ENCODE results near the gene ADARB2.

Gene ADARB2

GRCh38 chr10:1684991-1685390 is 52.3 kb downstream of the ADARB2 start:
- no peak for DNase-seq

- no peak for DNase-seq
These were observed 53.7 kb downstream of the ADARB2 start for GRCh38 chr10:1683649-1684048.

GRCh38 chr10:1679821-1680650 is 57.3 kb downstream of the ADARB2 start:
- no peak for DNase-seq

- DNase-seq, result no peak
These were observed 59.2 kb downstream of the ADARB2 start for GRCh38 chr10:1678084-1678483.

- no peak for DNase-seq
These were observed 59.9 kb downstream of the ADARB2 start for GRCh38 chr10:1677307-1677939.

GRCh38 chr10:1674501-1674900 is 62.8 kb downstream of the ADARB2 start:
- DNase-seq, result no peak

GRCh38 chr10:1673568-1674345 is 63.6 kb downstream of the ADARB2 start:
- DNase-seq, result no peak

GRCh38 chr10:1672001-1672781 is 65.1 kb downstream of the ADARB2 start:
- no peak for DNase-seq

GRCh38 chr10:1671366-1672000 is 65.8 kb downstream of the ADARB2 start:
- DNase-seq, result no peak

GRCh38 chr10:1670541-1671365 is 66.6 kb downstream of the ADARB2 start:
- no peak for DNase-seq

- DNase-seq, result no peak
These were observed 67.9 kb downstream of the ADARB2 start for GRCh38 chr10:1669433-1669832.

- DNase-seq, result no peak
These were observed 68.9 kb downstream of the ADARB2 start for GRCh38 chr10:1668399-1668798.

- no peak for DNase-seq
These were observed 69.9 kb downstream of the ADARB2 start for GRCh38 chr10:1667392-1667791.

GRCh38 chr10:1666147-1666546 is 71.2 kb downstream of the ADARB2 start:
- no peak for DNase-seq

GRCh38 chr10:1665681-1666080 is 71.6 kb downstream of the ADARB2 start:
- no peak for DNase-seq

- no peak for DNase-seq
These were observed 72.2 kb downstream of the ADARB2 start for GRCh38 chr10:1665021-1665661.

- DNase-seq, result no peak
These were observed 72.9 kb downstream of the ADARB2 start for GRCh38 chr10:1664333-1664964.

GRCh38 chr10:1663226-1663625 is 74.1 kb downstream of the ADARB2 start:
- no peak for DNase-seq

- DNase-seq, result no peak
These were observed 74.8 kb downstream of the ADARB2 start for GRCh38 chr10:1662438-1663025.

- DNase-seq, result no peak
These were observed 75.4 kb downstream of the ADARB2 start for GRCh38 chr10:1661859-1662437.
